ENCODE results near the gene SGCA.
A peak's percentile ranks its signal among the peaks of the same experiment; 100 is the strongest.

The SGCA gene

GRCh38 chr17:50149417-50150353 is 16.1 kb upstream of the SGCA start:
- peak; percentile 82 for DNase-seq (ENCODE audit: low spot score)

GRCh38 chr17:50150354-50151040 is 15.3 kb upstream of the SGCA start, which contains the start of gene PPP1R9B:
Gene PPP1R9B (minus strand): TSS chr17:50150677. CDS start chr17:50150513, 164 bp downstream.
- DNase-seq (ENCODE audit: low spot score), result no peak

DNA sequence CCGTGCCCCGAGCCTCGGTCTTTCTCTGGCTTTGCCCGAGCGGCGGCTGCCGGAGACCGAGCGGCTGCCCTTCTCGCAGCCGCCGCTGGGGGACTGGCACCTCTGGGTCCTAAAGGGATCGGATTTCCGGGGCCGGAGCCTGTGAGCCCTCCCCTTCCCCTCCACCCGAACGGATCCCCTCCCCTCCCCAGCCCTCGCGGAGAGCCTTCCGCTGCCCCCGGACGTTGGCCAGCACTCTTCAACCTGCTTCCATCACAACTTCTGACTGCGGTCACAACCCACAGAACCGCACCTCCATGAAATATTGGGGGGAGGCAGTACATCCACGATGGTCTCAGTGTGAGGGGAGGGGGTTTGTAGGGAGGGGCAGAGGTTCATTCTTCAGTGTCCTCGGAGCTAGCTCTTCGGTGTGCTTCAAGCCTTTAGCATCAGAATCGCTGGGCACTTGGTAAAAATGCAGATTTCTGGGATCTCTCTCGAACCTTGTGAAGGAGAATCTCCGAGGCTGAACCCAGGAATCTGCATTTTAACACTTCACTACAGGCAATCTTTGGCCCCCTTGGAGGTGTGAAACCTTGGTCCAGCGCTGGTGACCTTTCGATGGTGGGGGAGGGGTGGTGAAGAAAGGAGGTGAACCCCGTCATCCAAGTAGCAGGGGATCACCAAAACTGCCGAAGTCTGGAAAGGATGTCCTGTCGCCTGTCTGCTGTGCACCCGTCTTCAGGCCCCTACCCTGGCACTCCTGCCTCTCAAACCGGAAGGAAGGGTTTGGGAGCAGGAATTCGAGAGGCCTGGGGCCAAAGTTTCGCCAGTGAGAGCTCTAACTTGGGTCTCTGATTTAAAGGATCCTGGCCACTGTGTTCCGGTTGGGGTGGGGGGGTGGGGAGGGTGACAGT is 14.5 kb upstream of the SGCA start:
- peak; percentile 97 for DNase-seq (ENCODE audit: low spot score)

- peak; percentile 92 for DNase-seq (ENCODE audit: low spot score)
Observed at GRCh38 chr17:50151937-50152547, 13.8 kb upstream of the SGCA start.

- DNase-seq (ENCODE audit: low spot score), result no peak
Observed at GRCh38 chr17:50152736-50153135, 13.1 kb upstream of the SGCA start.

DNA sequence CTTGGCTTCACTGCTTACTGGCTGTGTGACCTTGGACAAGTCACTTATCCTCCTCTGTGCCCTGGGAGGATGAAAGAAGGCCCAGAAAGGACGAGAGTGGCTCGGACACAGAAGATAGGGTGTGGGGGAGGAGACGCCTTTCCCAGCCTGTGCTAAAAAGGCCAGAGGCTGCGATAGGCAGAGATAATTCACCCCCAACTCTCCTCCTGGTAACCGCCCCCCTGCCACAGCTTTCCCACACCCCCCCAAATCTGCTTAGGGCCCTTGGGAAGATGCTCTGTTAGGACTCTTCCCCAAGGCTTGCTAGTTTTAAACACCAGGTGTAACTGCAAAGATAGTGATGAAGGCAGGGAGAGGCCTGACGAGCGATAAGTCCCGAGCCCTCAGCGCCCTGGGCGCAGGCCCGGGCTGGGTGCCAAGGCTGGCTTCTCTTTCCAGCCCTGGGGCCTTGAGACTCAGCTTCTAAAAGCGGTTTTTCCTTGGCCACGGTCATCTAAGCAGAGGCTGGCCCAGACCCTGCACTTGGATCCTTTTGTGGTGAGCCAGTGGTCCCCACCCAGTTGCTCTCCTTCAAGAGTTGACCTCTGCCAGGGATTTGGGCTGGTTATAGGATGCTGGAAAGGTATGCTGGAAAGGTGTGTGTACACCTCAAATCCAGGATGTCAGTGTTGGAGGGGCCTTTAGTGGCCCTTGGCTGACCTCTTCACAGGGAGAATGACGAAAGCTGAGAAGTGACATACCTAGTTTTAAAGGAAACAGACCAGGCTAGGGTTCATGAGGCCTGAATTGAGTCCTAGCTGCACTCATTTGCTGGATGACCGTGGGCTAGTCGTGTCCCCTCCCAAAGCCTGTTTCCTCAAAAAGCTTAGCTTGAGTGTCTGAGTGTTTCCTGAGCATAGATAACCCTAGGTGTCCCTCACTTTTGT is 11.9 kb upstream of the SGCA start:
- DNase-seq (ENCODE audit: low spot score), result no peak

DNA sequence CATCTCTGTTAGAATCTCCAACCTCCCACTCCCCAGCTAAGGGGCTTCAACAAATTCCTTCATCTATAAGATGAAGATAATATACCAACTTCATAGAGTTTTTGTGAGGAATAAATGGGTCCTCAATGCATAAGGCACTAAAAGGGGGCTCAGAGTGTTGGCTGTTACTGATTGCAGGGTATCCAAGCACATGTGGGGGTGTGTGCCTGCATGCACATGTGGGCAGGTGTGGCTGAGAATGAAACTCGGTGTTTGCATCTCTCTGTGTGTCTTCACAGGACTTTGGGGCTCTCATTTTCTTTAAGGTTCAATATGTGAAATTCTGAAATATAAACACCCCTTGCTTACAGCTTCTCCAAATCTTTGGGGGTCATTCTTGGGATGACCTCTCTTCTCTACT is 11.2 kb upstream of the SGCA start:
- no peak for DNase-seq (ENCODE audit: low spot score)

DNA sequence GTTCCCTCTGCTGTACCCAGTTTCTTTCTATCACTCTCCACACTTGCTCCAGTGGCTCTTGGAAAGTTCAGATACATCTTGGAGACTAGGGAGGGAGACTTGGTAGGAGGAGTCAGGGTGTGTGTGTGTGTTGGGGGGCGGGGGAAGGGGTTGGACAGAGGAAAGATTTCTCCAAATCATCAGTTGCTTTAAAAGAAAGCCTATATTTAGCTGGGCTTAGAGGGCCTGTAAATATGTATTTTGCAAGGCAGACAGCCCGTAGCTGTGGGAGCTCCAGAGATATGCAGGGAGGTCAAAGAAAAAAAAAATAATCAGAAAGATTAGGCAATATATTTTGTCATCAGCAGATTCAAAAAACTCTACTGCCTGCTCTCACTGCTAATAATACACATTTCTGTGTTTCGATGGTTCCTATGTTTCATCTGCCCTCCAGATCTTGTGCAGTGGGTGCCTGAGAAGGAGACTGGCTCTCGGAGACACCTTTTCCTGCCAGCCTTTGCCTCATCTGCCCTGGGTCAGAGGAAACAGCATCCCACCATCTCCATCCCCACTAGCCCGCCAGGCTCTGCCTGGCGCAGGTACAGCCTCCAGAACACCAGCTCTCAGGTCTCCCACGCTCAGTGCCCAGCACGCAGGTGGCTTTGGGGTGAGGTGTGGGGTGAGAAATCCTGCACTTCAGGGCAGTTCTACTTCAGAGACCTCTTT is 10.5 kb upstream of the SGCA start:
- DNase-seq (ENCODE audit: low spot score), result no peak

DNA sequence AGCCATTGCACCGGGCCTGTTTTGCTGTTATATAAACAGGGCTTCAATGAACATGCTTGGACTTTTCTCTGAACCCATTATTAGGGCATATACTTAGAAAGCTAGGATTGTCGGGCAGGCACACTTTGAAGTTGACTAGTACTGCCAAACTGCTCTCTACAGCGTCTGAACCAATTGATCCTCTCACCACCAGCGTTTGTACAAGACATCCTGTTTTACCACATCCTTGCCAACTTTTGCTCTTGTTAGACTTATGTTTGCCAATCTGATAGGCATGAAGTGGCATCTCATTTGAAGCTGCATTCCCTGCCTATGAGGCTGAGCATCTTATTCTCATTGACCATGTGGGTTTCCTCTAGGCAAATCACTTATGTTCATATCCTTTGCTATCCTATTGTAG is 7.9 kb upstream of the SGCA start:
- DNase-seq (ENCODE audit: low spot score), result no peak

GRCh38 chr17:50161023-50161910 is 4.5 kb upstream of the SGCA start:
- peak; percentile 100 for DNase-seq (ENCODE audit: low spot score)

GRCh38 chr17:50161911-50162288 is 3.9 kb upstream of the SGCA start:
- no peak for DNase-seq (ENCODE audit: low spot score)

DNA sequence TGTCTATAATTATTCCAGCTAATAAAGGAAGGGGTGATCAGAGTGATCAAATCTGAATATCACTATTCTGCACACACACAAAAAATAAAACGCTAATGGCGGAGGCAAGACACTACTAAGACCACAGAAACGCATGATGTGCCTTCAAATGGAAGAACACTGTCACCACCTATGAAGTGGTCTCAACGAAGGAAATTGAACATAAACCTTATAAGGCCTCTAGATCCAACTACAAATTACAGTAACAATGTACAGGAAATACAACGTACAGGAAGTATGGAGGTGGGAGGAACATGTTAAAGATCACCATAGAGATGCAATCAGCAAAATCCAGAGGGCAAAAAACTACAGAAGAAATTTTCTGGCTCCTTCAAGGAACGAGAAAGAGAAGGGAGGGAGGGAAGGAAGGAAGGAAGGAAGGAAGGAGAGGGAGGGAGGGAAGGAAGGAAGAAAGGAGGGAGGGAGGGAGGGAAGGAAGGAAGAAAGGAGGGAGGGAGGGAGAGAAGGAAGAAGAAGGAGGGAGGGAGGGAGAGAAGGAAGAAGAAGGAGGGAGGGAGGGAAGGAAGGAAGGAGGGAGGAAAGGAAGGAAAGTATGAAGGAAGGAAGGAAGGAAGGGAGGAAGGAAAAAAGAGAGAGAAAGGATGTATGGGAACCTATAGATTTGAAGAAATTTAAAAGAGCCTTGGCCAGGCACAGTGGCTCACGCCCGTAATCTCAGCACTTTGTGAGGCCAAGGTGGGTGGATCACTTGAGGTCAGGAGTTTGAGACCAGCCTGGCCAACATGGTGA is 3.1 kb upstream of the SGCA start:
- DNase-seq (ENCODE audit: low spot score), result no peak

DNA sequence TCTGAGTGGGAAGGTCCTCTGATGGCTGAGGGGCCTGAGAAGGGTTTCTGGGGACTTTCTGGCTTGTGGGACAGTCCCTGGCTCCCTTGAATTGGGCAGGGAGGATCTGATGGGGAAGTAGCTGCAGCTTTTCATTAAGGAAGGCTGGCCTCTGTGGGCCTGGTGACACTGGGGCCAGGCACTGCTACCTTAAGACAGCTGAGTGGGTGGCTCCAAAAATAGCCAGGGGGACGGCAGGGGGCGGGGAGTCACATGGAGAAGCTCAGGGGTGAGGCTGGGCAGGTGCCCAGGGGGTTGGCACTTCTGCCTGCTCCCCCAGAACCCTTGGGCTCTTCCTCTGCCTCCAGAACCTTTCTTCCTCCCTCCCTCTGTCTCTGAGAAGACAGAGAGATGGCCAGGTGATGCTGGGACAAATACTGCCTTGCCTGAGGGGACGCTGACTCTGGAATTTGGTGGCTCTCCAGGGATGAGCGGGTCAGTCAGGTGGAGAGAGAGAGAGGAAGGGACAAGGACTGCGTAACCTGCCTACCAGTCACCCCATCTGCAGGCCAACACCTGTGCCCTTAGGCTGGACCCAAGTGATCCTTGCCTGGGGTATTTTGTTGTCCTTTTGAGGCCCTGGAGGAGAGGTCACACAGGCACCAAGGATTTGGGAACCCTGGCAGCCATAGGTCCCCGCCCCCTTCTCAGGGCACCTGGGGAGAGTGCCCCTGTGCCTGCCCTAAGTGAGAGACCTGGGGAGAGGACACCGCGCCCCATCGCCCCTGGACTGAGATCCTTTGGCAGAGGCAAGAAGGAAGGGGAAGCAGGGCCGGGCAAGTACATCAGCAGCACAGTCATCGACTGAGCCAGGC is 1.7 kb upstream of the SGCA start:
- DNase-seq (ENCODE audit: low spot score), result no peak

GRCh38 chr17:50164697-50164988 is 1.2 kb upstream of the SGCA start:
- DNase-seq (ENCODE audit: low spot score), result no peak

- DNase-seq (ENCODE audit: low spot score), result no peak
Observed at GRCh38 chr17:50165066-50165465, 739 bp upstream of the SGCA start.

DNA sequence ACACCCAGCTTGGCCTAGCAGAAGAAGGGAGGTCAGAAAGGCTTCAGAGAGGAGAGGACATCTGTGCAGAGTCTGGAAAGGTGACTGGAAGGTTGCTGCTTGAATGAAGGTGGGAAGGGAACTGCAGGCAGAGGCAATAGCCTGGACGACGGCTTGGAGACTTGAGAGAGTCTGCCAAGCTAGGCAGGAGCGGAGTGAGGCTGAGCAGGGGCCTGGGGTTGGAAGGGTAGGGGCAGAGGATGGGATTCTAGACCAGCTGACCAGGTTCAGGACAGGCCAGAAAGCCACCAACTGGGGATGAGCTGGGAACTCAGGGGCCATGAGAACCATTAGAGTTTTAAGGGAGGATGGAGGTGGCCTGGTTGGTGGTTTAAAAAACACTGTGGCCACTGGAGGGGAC is 339 bp upstream of the SGCA start:
- no peak for DNase-seq (ENCODE audit: low spot score)

DNA sequence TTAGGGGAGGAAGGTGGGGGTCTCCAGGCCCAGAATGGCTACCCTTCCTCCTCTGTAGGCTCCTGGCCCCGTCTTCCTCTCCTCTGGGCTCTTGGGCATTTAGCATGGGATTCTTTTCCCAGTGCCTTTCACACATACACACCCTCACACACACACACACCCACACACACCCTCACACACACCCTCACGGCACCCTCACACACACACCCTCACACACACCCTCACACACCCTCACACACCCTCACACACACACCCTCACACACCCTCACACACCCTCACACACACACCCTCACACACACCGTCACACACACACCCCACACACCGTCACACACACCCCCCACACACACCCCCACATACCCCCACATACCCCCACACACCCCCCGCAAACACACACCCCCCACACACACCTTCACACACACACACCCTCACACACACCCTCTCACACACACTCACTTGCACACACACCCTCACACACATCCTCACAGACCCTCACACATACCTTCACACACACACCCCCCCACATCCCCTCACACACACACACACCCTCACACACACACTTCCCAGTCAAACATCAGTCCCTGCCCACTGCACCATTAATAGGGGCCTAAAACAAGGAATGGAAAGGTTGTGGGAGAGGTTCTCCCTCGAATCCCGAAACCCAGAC is 845 bp downstream of the SGCA start:
- DNase-seq (ENCODE audit: low spot score), result no peak

All from D341Med (cell line).